Right lobe of liver (tissue), 4 donors: ENCODE measurements around the gene SLC2A2.

Source experiments
- POLR2A ChIP-seq: fragments of 450-650 bp; IDR thresholded peaks from one replicate; pipeline ENCODE4 v1.6.1; 2017; ENCODE audit warnings: antibody characterized with exemption, mild to moderate bottlenecking
- TF ChIP-seq, protein P1 (sequence below), 4 donors: fragments of 200-600 bp in 3 of 4; fragments of 450-650 bp in 1 of 4; IDR thresholded peaks; one replicate each; pipeline versions ENCODE4 v1.5.1 to v1.8.0; 2016 to 2022; ENCODE audit warnings: antibody characterized with exemption in 4 of 4, mild to moderate bottlenecking in 2 of 4
- donor health status: DM: no; HTN: no; CAD: no.
- donor health status: DM: no; HTN: no; CAD: no.
- donor health status: DM: no; HTN: yes; CAD: no.

DNA sequence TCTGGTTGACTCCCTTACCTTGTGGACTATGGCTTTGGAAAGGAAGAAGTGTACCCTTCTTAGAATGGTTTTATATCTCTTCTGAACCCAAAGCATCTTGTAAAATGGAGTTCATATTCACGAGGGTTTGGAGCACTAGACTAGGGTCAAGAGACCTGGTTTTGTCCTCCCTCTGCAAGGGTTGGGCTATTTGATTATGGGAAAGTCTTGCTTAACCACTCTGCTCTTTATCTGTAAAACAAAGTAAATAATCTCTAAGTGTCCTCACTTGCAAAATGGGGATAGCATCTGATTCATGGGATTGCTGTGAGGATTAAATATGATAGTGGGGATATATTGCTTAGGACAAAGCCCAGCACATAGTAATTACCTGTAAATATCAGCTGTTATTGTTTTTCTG lies 17.9 kb upstream of the SLC2A2 start:
- TF ChIP-seq, protein P1, sequence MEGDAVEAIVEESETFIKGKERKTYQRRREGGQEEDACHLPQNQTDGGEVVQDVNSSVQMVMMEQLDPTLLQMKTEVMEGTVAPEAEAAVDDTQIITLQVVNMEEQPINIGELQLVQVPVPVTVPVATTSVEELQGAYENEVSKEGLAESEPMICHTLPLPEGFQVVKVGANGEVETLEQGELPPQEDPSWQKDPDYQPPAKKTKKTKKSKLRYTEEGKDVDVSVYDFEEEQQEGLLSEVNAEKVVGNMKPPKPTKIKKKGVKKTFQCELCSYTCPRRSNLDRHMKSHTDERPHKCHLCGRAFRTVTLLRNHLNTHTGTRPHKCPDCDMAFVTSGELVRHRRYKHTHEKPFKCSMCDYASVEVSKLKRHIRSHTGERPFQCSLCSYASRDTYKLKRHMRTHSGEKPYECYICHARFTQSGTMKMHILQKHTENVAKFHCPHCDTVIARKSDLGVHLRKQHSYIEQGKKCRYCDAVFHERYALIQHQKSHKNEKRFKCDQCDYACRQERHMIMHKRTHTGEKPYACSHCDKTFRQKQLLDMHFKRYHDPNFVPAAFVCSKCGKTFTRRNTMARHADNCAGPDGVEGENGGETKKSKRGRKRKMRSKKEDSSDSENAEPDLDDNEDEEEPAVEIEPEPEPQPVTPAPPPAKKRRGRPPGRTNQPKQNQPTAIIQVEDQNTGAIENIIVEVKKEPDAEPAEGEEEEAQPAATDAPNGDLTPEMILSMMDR (IDR thresholded peaks at IDR 0.05) = no peak
- TF ChIP-seq POLR2A = no peak
